ENCODE measurements around the gene NEURL3.

GRCh38 chr2:96537734-96538486 is 32.8 kb upstream of the NEURL3 start:
- no peak for TF ChIP-seq CTCF (IDR thresholded peaks at IDR 0.05)
- TF ChIP-seq POLR2A (IDR thresholded peaks at IDR 0.05) = no peak
